GM13976 (cell line): ENCODE data around the gene SNX13.

Experiments
- DNase-seq: peaks from one replicate; pipeline ENCODE4 v3.0.0; 2012; ENCODE audit warnings: low spot score
- in situ Hi-C: fragments of 300-500 bp; cut with MboI; formaldehyde crosslinking; loops from one replicate; pipeline ENCODE4 v1.12.0; 2022; ENCODE audit warnings: low sequenced_read_pairs, mixed read lengths, inconsistent platforms; ENCODE audit not compliant: unreplicated experiment
- TF ChIP-seq, protein P1 (sequence below): IDR thresholded peaks from 2 replicates; pipeline ENCODE4 v1.5.1; 2012; ENCODE audit warnings: borderline replicate concordance, mild to moderate bottlenecking; ENCODE audit not compliant: insufficient read depth; ENCODE audit errors: extremely low read depth, missing control alignments, control extremely low read depth

The SNX13 gene

GRCh38 chr7:17966706-17967105, 26.4 kb upstream of the SNX13 start:
- in situ Hi-C loops: no loop called here
- DNase-seq: no peak
- TF ChIP-seq, protein P1, sequence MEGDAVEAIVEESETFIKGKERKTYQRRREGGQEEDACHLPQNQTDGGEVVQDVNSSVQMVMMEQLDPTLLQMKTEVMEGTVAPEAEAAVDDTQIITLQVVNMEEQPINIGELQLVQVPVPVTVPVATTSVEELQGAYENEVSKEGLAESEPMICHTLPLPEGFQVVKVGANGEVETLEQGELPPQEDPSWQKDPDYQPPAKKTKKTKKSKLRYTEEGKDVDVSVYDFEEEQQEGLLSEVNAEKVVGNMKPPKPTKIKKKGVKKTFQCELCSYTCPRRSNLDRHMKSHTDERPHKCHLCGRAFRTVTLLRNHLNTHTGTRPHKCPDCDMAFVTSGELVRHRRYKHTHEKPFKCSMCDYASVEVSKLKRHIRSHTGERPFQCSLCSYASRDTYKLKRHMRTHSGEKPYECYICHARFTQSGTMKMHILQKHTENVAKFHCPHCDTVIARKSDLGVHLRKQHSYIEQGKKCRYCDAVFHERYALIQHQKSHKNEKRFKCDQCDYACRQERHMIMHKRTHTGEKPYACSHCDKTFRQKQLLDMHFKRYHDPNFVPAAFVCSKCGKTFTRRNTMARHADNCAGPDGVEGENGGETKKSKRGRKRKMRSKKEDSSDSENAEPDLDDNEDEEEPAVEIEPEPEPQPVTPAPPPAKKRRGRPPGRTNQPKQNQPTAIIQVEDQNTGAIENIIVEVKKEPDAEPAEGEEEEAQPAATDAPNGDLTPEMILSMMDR: no peak

DNA sequence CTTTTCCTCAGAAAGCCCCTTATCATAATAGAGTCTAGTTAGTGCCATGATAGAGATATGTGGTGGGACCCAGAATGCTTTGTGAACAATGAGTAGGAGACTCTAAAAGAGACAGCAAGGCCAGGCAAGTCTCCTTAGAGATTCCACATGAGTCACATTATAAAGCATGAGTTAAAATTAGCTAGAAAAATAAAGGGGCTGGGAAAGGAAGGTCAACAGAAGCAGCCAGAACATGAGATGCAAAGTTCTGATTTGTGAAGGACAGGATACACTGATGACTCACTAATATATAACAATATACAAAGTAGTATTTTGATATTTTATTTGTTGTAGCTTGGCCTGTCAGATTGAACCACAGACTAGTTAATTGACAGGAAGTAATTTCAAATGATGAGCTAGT, 25.3 kb upstream of the SNX13 start:
- TF ChIP-seq, protein P1: no peak
- no peak for DNase-seq
- in situ Hi-C loops: no loop called here

DNA sequence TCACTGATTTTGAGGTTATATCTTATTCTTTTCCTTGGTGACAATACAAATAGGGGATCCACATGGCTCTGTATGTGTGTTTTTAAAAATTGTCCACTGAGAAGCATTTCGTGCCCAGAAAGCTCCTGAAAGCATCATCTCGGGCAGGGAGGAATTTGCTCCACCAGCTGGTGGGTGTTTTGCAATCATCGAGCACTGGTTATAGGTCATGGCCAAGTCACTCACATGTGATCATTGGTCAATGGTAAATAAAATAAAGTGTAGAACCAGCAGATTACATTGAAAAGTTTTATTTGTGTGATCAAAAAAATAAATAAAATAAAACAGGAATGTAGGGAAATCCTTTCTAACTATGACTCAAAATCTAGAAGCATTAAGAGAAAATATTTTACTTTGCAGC, 23.0 kb upstream of the SNX13 start:
- TF ChIP-seq, protein P1: no peak
- no peak for DNase-seq
- in situ Hi-C loops: no loop called here

DNA sequence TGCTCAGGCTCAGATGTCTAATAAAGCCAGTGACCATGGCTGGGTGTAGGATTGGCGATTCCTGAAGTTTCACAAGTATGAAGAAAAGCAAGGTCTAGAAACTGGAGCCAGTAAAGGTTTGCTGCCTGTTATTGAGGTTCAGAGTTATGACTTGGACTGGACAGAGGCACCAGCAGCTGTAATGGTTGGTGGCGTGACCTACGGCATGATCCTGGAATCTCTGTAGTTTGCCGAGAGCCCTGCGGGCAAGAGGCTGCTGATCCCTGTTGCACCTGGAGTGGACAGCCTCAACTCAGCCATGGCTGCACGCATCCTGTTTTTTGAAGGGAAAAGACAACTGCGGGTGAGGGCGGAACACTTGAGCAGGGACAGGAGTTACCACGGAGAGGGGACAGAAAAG, 22.4 kb upstream of the SNX13 start:
- no peak for DNase-seq
- in situ Hi-C loops: no loop called here
- TF ChIP-seq, protein P1: no peak

GRCh38 chr7:17957871-17958270, 17.6 kb upstream of the SNX13 start:
- no peak for DNase-seq
- in situ Hi-C loops: no loop called here
- TF ChIP-seq, protein P1: no peak

DNA sequence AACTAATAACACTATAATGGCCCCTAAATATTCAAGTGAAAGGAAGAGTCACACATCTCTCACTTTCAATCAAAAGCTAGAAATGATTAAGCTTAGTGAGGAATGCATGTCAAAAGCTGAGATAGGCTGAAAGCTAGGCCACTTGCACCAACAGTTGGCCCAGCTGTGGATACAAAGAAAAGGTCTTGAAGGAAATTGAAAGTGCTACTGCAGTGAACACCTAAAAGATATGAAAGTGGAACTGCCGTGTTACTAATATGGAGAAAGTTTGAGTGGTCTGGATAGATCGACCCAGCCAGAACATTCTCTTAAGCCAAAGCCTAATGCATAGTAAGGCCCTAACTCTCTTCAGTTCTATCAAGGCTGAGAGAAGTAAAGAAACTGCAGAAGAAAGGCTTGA, 12.1 kb upstream of the SNX13 start:
- TF ChIP-seq, protein P1: no peak
- DNase-seq: peak; percentile 57

DNA sequence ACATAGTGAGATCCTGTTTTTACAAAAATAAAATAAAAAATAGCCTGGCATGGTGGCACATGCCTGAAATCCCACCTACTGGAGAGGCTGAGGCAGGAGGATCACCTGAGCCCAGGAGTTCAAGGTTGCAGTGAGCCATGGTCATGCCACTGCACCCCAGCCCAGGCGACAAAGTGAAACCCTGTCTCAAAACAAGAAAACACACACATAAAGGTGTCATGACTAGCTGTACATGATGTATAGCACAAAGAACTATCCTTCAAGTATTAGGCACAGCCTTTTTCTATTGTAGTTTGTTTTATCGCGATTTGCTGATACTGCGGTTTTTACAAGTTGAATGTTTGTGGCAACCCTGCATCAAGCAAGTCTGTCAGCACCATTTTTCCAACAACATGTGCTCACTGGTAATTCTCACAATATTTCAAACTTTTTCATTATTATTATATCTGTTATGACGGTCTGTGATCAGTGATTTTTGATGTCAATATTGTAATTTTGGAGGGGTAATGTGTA, 11.5 kb upstream of the SNX13 start:
- TF ChIP-seq, protein P1: no peak
- in situ Hi-C loops: no loop called here
- DNase-seq: no peak

More for the DNA sequence above, 12.1 kb upstream of the SNX13 start:
- in situ Hi-C loops: no loop called here
